ENCODE data around the gene CBX3. TPM values are rescaled to one million over a fixed set of nuclear protein-coding genes. Genes with fewer than 3 reads are reported as not detected.

Gene CBX3
- total and polyA plus RNA-seq, 2 of the 13 experiments (the other 11 are each of a cell fraction or from before 2014, with no cell fraction given) = 53.9 to 249 TPM

DNA sequence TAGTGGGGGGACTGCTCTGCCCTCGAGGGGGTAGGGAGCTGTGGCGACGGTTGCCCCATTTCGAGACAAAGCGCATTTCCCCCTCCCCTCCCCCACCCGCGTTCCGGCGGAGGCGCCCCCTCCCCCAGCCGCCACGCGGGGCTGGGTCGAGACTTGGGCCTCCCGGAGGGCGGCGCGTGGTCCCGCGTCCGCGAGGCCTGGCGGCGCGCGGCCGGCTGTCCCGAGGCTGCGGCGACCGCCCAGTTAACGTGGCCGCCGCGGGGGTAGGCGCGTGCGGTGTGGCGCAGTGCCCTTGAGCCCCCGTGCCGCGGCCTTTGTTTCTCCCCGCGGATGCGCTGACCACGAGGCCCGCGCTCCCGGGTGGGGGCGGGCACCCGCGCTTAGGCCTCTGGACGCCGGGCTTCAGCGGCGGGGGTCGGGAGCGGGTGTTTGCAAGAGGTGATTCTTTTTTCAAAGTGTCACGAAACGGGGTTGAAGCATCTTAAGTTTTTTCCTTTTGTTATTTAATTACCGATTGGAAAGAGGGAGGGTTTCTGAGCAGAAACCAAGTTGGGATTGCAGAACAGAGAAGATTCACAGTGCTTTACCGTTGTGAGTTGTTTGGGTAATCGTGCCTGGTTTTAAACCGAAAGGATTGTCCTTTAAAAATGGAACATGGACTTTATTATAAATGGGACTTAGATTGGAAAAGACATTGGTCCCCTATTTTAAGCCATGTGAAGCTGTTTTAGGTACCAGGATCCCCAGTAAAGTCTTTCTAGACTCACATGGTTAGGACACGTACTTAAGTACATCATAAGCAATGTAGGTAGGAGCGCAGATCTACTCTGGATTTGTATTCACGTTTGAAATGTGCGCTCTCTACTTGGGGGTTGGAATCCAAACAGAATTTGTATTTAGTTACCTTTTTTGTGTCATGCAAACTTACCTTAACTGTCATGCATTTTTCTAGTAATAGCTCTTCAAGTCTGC lies 760 bp downstream of the CBX3 start:
- Histone ChIP-seq H3K9ac (ENCODE audit: insufficient read depth, low read depth, low read length) (peak overlapping the region; percentile 98), H3K79me2 (ENCODE audit: insufficient read depth, low read length) (peaks cover 89% of the 10 kb centered on the region), H3K4me2 (ENCODE audit: low read depth, low read length) (peak overlapping the region; percentile 87), H4K20me1 (ENCODE audit: insufficient read depth, low read length) (peaks cover 61% of the 10 kb centered on the region), H3K27me3 (ENCODE audit: control insufficient read depth in 1 of 2, insufficient read depth in 2 of 2, low read length in 2 of 2) (no peaks in the 10 kb centered on the region; a peak in 1 of 5 replicates), H3K36me3 (replicated peaks in 1 of 2; ENCODE audit: control insufficient read depth in 1 of 2, insufficient read depth in 2 of 2, low read length in 2 of 2) (peaks cover 4 to 20% of the 10 kb centered on the region in 2 experiments), H3K9me3 (ENCODE audit: low read length) (no peaks in the 10 kb centered on the region), H2AFZ (ENCODE audit: low read length) (no peak overlapping the region), H3K27ac (ENCODE audit: extremely low read length, insufficient read depth, low read length) (peak overlapping the region; percentile 99), H3K4me1 (ENCODE audit: insufficient read depth, low read length) (peaks cover 35% of the 10 kb centered on the region), H3K4me3 (replicated peaks in 1 of 3; ENCODE audit: insufficient read depth in 1 of 3, low read depth in 2 of 3, low read length in 3 of 3) (peak overlapping the region; percentile 91 to 99 (median 98))
- no TSS peak for BruUV-seq (replicated peaks)
- WGBS (ENCODE audit: low lambda C conversion rate) = 1% methylated on average over 16 of the region's 68 CpGs
- FAIRE-seq (no peak), DNase-seq (ENCODE audit: low spot score) (no peak), ATAC-seq (peak; percentile 37)
- CTCF ChIA-PET (ENCODE audit: low intra/inter-chr PET ratio, low total read pairs) = no interaction called here
- POLR2A ChIA-PET = interaction anchor here (1.1 to 5.8 kb wide), 9 partner anchors 8 to 160 kb away, joined by 4 to 40 read pairs (median 7); partner anchors contain the start of gene NFE2L3
- intact Hi-C loops (cut with micrococcal nuclease; ENCODE audit: unreplicated experiment) = loop anchor here (5.0 kb wide), 3 partner anchors 90 to 165 kb away; partner anchors contain the start of gene SNX10
- in situ Hi-C loops (cut with HindIII; ENCODE audit: extremely low pct_ligation_motif_present, low pct_unique_long_range_greater_than_20kb) = loop anchor here (10.0 kb wide), 1 partner anchor 162 kb away; no protein-coding TSS in a partner anchor
- peak; percentile 45; the same call in 1 of the 2 replicates for TF ChIP-seq ZNF670 (CRISPR knock-in tag; IDR thresholded peaks at IDR 0.05; ENCODE audit: borderline replicate concordance)
- TF ChIP-seq PRPF4 (IDR thresholded peaks at IDR 0.05; ENCODE audit: low read depth, low read length, poor library complexity, severe bottlenecking) = no peak
- 0 out of 2 replicates have a peak, but pooled peaks have one; percentile 43 for TF ChIP-seq ZNF816 (CRISPR knock-in tag; IDR thresholded peaks at IDR 0.05; ENCODE audit: borderline replicate concordance)
- peak; percentile 73 for TF ChIP-seq RBFOX2 (IDR thresholded peaks at IDR 0.05; ENCODE audit: low read depth, low read length)
- no peak for TF ChIP-seq ZNF138 (CRISPR knock-in tag; IDR thresholded peaks at IDR 0.05; ENCODE audit: low read depth)
- TF ChIP-seq YEATS4 (CRISPR knock-in tag; IDR thresholded peaks at IDR 0.05; ENCODE audit: borderline replicate concordance) = peak; percentile 58
- no peak for TF ChIP-seq KDM5B (CRISPR knock-in tag; IDR thresholded peaks at IDR 0.05; ENCODE audit: borderline replicate concordance)
- peak; percentile 71 for TF ChIP-seq BORCS8-MEF2B (CRISPR knock-in tag; IDR thresholded peaks at IDR 0.05)
- TF ChIP-seq, protein P1, sequence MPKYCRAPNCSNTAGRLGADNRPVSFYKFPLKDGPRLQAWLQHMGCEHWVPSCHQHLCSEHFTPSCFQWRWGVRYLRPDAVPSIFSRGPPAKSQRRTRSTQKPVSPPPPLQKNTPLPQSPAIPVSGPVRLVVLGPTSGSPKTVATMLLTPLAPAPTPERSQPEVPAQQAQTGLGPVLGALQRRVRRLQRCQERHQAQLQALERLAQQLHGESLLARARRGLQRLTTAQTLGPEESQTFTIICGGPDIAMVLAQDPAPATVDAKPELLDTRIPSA (CRISPR knock-in tag; IDR thresholded peaks at IDR 0.05; ENCODE audit: borderline replicate concordance) = 0 out of 2 replicates have a peak, but pooled peaks have one; percentile 53
- no peak for TF ChIP-seq ZFAT (CRISPR knock-in tag; conservative IDR thresholded peaks at IDR 0.05)
- peak; percentile 56 for TF ChIP-seq MYC (CRISPR knock-in tag; IDR thresholded peaks at IDR 0.05; ENCODE audit: borderline replicate concordance)
- TF ChIP-seq, protein P2, sequence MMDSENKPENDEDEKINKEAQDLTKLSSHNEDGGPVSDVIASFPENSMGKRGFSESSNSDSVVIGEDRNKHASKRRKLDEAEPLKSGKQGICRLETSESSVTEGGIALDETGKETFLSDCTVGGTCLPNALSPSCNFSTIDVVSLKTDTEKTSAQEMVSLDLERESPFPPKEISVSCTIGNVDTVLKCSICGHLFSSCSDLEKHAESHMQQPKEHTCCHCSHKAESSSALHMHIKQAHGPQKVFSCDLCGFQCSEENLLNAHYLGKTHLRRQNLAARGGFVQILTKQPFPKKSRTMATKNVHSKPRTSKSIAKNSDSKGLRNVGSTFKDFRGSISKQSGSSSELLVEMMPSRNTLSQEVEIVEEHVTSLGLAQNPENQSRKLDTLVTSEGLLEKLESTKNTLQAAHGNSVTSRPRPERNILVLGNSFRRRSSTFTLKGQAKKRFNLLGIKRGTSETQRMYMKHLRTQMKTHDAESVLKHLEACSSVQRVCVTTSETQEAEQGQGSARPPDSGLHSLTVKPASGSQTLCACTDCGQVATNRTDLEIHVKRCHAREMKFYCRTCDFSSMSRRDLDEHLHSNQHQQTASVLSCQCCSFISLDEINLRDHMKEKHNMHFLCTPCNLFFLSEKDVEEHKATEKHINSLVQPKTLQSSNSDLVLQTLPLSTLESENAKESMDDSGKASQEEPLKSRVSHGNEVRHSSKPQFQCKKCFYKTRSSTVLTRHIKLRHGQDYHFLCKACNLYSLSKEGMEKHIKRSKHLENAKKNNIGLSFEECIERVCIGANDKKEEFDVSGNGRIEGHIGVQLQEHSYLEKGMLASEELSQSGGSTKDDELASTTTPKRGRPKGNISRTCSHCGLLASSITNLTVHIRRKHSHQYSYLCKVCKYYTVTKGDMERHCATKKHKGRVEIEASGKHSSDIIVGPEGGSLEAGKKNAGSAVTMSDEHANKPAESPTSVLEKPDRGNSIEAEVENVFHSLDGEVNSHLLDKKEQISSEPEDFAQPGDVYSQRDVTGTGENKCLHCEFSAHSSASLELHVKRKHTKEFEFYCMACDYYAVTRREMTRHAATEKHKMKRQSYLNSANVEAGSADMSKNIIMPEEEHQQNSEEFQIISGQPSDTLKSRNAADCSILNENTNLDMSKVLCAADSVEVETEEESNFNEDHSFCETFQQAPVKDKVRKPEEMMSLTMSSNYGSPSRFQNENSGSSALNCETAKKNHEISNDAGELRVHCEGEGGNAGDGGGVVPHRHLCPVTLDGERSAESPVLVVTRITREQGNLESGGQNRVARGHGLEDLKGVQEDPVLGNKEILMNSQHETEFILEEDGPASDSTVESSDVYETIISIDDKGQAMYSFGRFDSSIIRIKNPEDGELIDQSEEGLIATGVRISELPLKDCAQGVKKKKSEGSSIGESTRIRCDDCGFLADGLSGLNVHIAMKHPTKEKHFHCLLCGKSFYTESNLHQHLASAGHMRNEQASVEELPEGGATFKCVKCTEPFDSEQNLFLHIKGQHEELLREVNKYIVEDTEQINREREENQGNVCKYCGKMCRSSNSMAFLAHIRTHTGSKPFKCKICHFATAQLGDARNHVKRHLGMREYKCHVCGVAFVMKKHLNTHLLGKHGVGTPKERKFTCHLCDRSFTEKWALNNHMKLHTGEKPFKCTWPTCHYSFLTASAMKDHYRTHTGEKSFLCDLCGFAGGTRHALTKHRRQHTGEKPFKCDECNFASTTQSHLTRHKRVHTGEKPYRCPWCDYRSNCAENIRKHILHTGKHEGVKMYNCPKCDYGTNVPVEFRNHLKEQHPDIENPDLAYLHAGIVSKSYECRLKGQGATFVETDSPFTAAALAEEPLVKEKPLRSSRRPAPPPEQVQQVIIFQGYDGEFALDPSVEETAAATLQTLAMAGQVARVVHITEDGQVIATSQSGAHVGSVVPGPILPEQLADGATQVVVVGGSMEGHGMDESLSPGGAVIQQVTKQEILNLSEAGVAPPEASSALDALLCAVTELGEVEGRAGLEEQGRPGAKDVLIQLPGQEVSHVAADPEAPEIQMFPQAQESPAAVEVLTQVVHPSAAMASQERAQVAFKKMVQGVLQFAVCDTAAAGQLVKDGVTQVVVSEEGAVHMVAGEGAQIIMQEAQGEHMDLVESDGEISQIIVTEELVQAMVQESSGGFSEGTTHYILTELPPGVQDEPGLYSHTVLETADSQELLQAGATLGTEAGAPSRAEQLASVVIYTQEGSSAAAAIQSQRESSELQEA (CRISPR knock-in tag; IDR thresholded peaks at IDR 0.05; ENCODE audit: not compliant biosample characterization) = no peak
- peak; percentile 61; the same call in 1 of the 2 replicates for TF ChIP-seq HES4 (CRISPR knock-in tag; IDR thresholded peaks at IDR 0.05; ENCODE audit: borderline replicate concordance)

All from HepG2 (cell line).